Heart left ventricle (tissue), 13 donors: ENCODE results near the gene GCHFR.
A peak's percentile ranks its signal among the peaks of the same experiment; 100 is the strongest.

Experiments used
- POLR2A ChIP-seq, 2 donors: fragments of 450-650 bp; IDR thresholded peaks; one replicate each; pipeline ENCODE4 v1.6.1; 2017; ENCODE audit warnings: antibody characterized with exemption in 2 of 2, mild to moderate bottlenecking in 2 of 2, moderate library complexity in 2 of 2
- TF ChIP-seq, protein P1 (sequence below), 12 donors: fragments of 200-600 bp; sonication (generic) in 4 of 12; IDR thresholded peaks; one replicate each; pipeline versions ENCODE4 v1.5.0 to v1.8.0; 2018 to 2022; ENCODE audit warnings: antibody characterized with exemption in 12 of 12, mild to moderate bottlenecking in 5 of 12
- donor health status: ischemic (EF 13 %, LVEDD 7.1; RV severe dilation, severe dysfunction).
- donor health status: DM: no; HTN: yes; CAD: no.
- donor health status: DM: no; HTN: no; CAD: no.
- donor health status: ischemic (EF 25% LVEDD 6.9; RV normal size, moderate dysfunction).
- donor health status: ischemic (EF 25% LVEDD 5.7; RV mildly dilated, moderate dysfunction).
- donor health status: ischemic (EF 35%, LVEDD 5.7; RV mildly dilated, moderate dysfunction).
- donor health status: nonischemic (EF 11% LVEDD 7.7; RV severe dilation, severe dysfunction).
- donor health status: DM: yes; HTN: yes; CAD: no.
- donor health status: PGD.
- donor health status: ischemic (EF 29% LVEDD 5.4; RV normal size, mild dysfunction).
- donor health status: nonischemic (EF 23%, LVEDD 6.1; RV moderate dilation, normal function).

- no peak for TF ChIP-seq POLR2A (IDR thresholded peaks at IDR 0.05)
- TF ChIP-seq, protein P1, sequence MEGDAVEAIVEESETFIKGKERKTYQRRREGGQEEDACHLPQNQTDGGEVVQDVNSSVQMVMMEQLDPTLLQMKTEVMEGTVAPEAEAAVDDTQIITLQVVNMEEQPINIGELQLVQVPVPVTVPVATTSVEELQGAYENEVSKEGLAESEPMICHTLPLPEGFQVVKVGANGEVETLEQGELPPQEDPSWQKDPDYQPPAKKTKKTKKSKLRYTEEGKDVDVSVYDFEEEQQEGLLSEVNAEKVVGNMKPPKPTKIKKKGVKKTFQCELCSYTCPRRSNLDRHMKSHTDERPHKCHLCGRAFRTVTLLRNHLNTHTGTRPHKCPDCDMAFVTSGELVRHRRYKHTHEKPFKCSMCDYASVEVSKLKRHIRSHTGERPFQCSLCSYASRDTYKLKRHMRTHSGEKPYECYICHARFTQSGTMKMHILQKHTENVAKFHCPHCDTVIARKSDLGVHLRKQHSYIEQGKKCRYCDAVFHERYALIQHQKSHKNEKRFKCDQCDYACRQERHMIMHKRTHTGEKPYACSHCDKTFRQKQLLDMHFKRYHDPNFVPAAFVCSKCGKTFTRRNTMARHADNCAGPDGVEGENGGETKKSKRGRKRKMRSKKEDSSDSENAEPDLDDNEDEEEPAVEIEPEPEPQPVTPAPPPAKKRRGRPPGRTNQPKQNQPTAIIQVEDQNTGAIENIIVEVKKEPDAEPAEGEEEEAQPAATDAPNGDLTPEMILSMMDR (IDR thresholded peaks at IDR 0.05) = peak; percentile 16 to 59 (median 48)
Observed at GRCh38 chr15:40782609-40783227, 18.9 kb downstream of the GCHFR start.
